Neural progenitor cell (in vitro differentiated cells): Measurements from ENCODE around the gene FAM193A. TPM values are rescaled to one million over a fixed set of nuclear protein-coding genes. Genes with fewer than 3 reads are reported as not detected.

ENCODE experiments used
- DNase-seq: peaks from one replicate; pipeline ENCODE4 v3.0.0-alpha.2; 2016; ENCODE audit warnings: low spot score
- H2AFZ ChIP-seq: fragments of 200-600 bp; sonication (generic); replicated peaks from 2 replicates; pipeline ENCODE4 v1.6.1; 2016; ENCODE audit warnings: antibody characterized with exemption
- H3F3A ChIP-seq: fragments of 200-600 bp; sonication (generic); 2 replicates; pipeline ENCODE4 v1.6.1; 2016; ENCODE audit warnings: antibody characterized with exemption, low read depth
- H3K27ac ChIP-seq: fragments of 200-600 bp; sonication (generic); 2 replicates; pipeline ENCODE4 v1.5.1; 2016; ENCODE audit warnings: mild to moderate bottlenecking
- H3K27me3 ChIP-seq: fragments of 200-600 bp; sonication (generic); 2 replicates; pipeline ENCODE4 v1.6.1; 2016; ENCODE audit warnings: mild to moderate bottlenecking, moderate library complexity
- H3K36me3 ChIP-seq: fragments of 200-600 bp; sonication (generic); 2 replicates; pipeline ENCODE4 v1.5.1; 2016
- H3K4me1 ChIP-seq: fragments of 200-600 bp; sonication (generic); 2 replicates; pipeline ENCODE4 v1.6.1; 2016; ENCODE audit warnings: mixed run types
- H3K4me2 ChIP-seq: fragments of 200-600 bp; sonication (generic); 2 replicates; pipeline ENCODE4 v1.6.1; 2016
- H3K4me3 ChIP-seq: fragments of 200-600 bp; sonication (generic); 2 replicates; pipeline ENCODE4 v1.5.1; 2016
- H3K79me2 ChIP-seq: fragments of 200-600 bp; sonication (generic); 2 replicates; pipeline ENCODE4 v1.6.1; 2016; ENCODE audit warnings: low read depth
- H3K9ac ChIP-seq: fragments of 200-600 bp; sonication (generic); 2 replicates; pipeline ENCODE4 v1.6.1; 2016
- H3K9me3 ChIP-seq: fragments of 200-600 bp; sonication (generic); 2 replicates; pipeline ENCODE4 v1.5.1; 2016; ENCODE audit warnings: low read depth
- H4K20me1 ChIP-seq: fragments of 200-600 bp; sonication (generic); 2 replicates; pipeline ENCODE4 v1.6.1; 2016; ENCODE audit warnings: low read depth
- H3K27ac Mint-ChIP-seq: 3 replicates; pipeline ENCODE4 v1.8.0; 2021; ENCODE audit warnings: mixed read lengths
- H3K27me3 Mint-ChIP-seq: 2 replicates; pipeline ENCODE4 v1.8.0; 2022; ENCODE audit warnings: low read depth, mild to moderate bottlenecking, inconsistent platforms, moderate library complexity, mixed read lengths; ENCODE audit not compliant: insufficient read depth
- H3K36me3 Mint-ChIP-seq: 3 replicates; pipeline ENCODE4 v1.8.0; 2021; ENCODE audit warnings: mixed read lengths
- H3K4me1 Mint-ChIP-seq: 3 replicates; pipeline ENCODE4 v1.8.0; 2021; ENCODE audit warnings: mixed read lengths
- H3K4me3 Mint-ChIP-seq: 3 replicates; pipeline ENCODE4 v1.8.0; 2021; ENCODE audit warnings: mild to moderate bottlenecking, moderate library complexity, mixed read lengths
- H3K9me3 Mint-ChIP-seq: 3 replicates; pipeline ENCODE4 v1.8.0; 2020; ENCODE audit warnings: mixed read lengths
- CTCF ChIP-seq: fragments of 200-600 bp; sonication (generic); IDR thresholded peaks from 2 replicates; pipeline ENCODE4 v1.5.1; 2017; ENCODE audit warnings: antibody characterized with exemption, mild to moderate bottlenecking
- EZH2 ChIP-seq: fragments of 200-600 bp; sonication (generic); IDR thresholded peaks from 2 replicates; pipeline ENCODE4 v1.6.1; 2017; ENCODE audit warnings: antibody characterized with exemption, mild to moderate bottlenecking, moderate library complexity
- EZH2phosphoT487 ChIP-seq: fragments of 200-600 bp; sonication (generic); IDR thresholded peaks from 2 replicates; pipeline ENCODE4 v1.6.1; 2017; ENCODE audit warnings: antibody characterized with exemption
- total RNA-seq: library from RNA; depleted of rRNA; stranded (reverse); fragments of >200 nt; gene quantifications from 2 replicates; pipeline ENCODE4 v1.2.3, GENCODE V29; 2015; ENCODE audit warnings: low replicate concordance

The FAM193A gene
- total RNA-seq, 1 donor from 2014 or later = 29.1 TPM

GRCh38 chr4:2507855-2508254 lies 28.6 kb upstream of the FAM193A start:
- H3K36me3 ChIP-seq = peaks cover 6% of the 10 kb centered on the region

GRCh38 chr4:2510351-2511259 lies 25.8 kb upstream of the FAM193A start:
- Histone ChIP-seq H3K9ac (no peak overlapping the region), H2AFZ (no peak overlapping the region), H3K4me2 (no peak overlapping the region), H3K27ac (no peak overlapping the region), H3K9me3 (no peaks in the 10 kb centered on the region), H3K4me1 (no peaks in the 10 kb centered on the region), H3K36me3 (no peaks in the 10 kb centered on the region), H4K20me1 (peaks cover 20% of the 10 kb centered on the region), H3K27me3 (no peaks in the 10 kb centered on the region), H3K79me2 (peaks cover 39% of the 10 kb centered on the region), H3K4me3 (no peak overlapping the region), H3F3A (no peaks in the 10 kb centered on the region)
- no peaks in the 10 kb centered on the region for H3K9me3 Mint-ChIP-seq
- no peak for DNase-seq
- peaks cover 7% of the 10 kb centered on the region for H3K27me3 Mint-ChIP-seq
- H3K4me1 Mint-ChIP-seq = peaks cover 2% of the 10 kb centered on the region
- H3K27ac Mint-ChIP-seq = no peak overlapping the region
- TF ChIP-seq CTCF = no peak
- TF ChIP-seq EZH2phosphoT487 = no peak
- no peak for TF ChIP-seq EZH2
- H3K36me3 Mint-ChIP-seq = peaks cover 42% of the 10 kb centered on the region
- H3K4me3 Mint-ChIP-seq = no peak overlapping the region

More at GRCh38 chr4:2507855-2508254, 28.6 kb upstream of the FAM193A start:
- Mint-ChIP-seq H3K27me3 (peaks cover 4% of the 10 kb centered on the region), H3K9me3 (no peaks in the 10 kb centered on the region), H3K4me3 (no peak overlapping the region), H3K4me1 (peaks cover 2% of the 10 kb centered on the region), H3K36me3 (peaks cover 31% of the 10 kb centered on the region), H3K27ac (no peak overlapping the region)
- Histone ChIP-seq H3F3A (no peaks in the 10 kb centered on the region), H3K27ac (no peak overlapping the region), H3K4me1 (no peaks in the 10 kb centered on the region), H2AFZ (no peak overlapping the region), H3K4me3 (no peak overlapping the region), H3K9ac (no peak overlapping the region), H4K20me1 (peaks cover 34% of the 10 kb centered on the region), H3K79me2 (peaks cover 50% of the 10 kb centered on the region), H3K9me3 (no peaks in the 10 kb centered on the region), H3K4me2 (no peak overlapping the region), H3K27me3 (no peaks in the 10 kb centered on the region)
- TF ChIP-seq EZH2 (no peak), EZH2phosphoT487 (no peak), CTCF (no peak)
- no peak for DNase-seq

GRCh38 chr4:2511645-2512131 lies 24.8 kb upstream of the FAM193A start:
- no peak overlapping the region for H3K4me2 ChIP-seq
- no peaks in the 10 kb centered on the region for H3K4me1 ChIP-seq
- no peak overlapping the region for H3K4me3 Mint-ChIP-seq
- H3F3A ChIP-seq = no peaks in the 10 kb centered on the region
- no peak for DNase-seq
- H3K36me3 ChIP-seq = no peaks in the 10 kb centered on the region
- peaks cover 48% of the 10 kb centered on the region for H3K36me3 Mint-ChIP-seq
- no peak overlapping the region for H2AFZ ChIP-seq
- no peak for TF ChIP-seq EZH2phosphoT487
- TF ChIP-seq CTCF = no peak
- no peak for TF ChIP-seq EZH2
- H3K9me3 ChIP-seq = no peaks in the 10 kb centered on the region
- H3K9ac ChIP-seq = no peak overlapping the region
- peaks cover 28% of the 10 kb centered on the region for H3K79me2 ChIP-seq
- no peak overlapping the region for H3K27ac ChIP-seq
- no peak overlapping the region for H3K27ac Mint-ChIP-seq
- peaks cover 7% of the 10 kb centered on the region for H3K27me3 Mint-ChIP-seq
- peaks cover 11% of the 10 kb centered on the region for H4K20me1 ChIP-seq
- H3K4me1 Mint-ChIP-seq = no peaks in the 10 kb centered on the region
- no peaks in the 10 kb centered on the region for H3K27me3 ChIP-seq
- no peak overlapping the region for H3K4me3 ChIP-seq
- H3K9me3 Mint-ChIP-seq = no peaks in the 10 kb centered on the region
